ENCODE data around the gene RNF41. TPM values are rescaled to one million over a fixed set of nuclear protein-coding genes. Genes with fewer than 3 reads are reported as not detected.

RNF41 gene
- total RNA-seq, 4 donors from 2014 or later, result 50.0 to 81.6 (median 62.0) TPM

- H3K27ac ChIP-seq, result peak overlapping the region; percentile 86 to 93 (median 92)
- no peak for DNase-seq (ENCODE audit: low spot score in 2 of 2)
Observed at GRCh38 chr12:56257491-56258067, 35.9 kb upstream of the RNF41 start.

GRCh38 chr12:56257071-56257470 is 35.3 kb upstream of the RNF41 start:
- TF ChIP-seq EP300 (IDR thresholded peaks at IDR 0.05) (no peak), POLR2A (IDR thresholded peaks at IDR 0.05) (no peak), CTCF (IDR thresholded peaks at IDR 0.05) (no peak)
- Histone ChIP-seq H3K36me3 (peaks cover 3 to 45% (median 33%) of the 10 kb centered on the region in 3 donors), H3K9me3 (no peaks in the 10 kb centered on the region), H3K4me1 (peaks cover 0 to 30% (median 21%) of the 10 kb centered on the region in 4 donors), H3K27me3 (no peaks in the 10 kb centered on the region), H3K27ac (peak overlapping the region in 3 of 4 donors; percentile 91 to 93 (median 93)), H3K4me3 (peak overlapping the region; percentile 69 to 98 (median 83))
- 41 to 47% methylated on average over 8 of the region's 8 CpGs for WGBS, 2 donors
- DNase-seq (ENCODE audit: low spot score in 2 of 2), result no peak

More at GRCh38 chr12:56257491-56258067, 35.9 kb upstream of the RNF41 start:
- WGBS, 2 donors, result 0% methylated on average over 16 to 23 of the region's 27 CpGs
- Histone ChIP-seq H3K27me3 (no peaks in the 10 kb centered on the region), H3K4me1 (peaks cover 0 to 30% (median 21%) of the 10 kb centered on the region in 4 donors), H3K4me3 (peak overlapping the region; percentile 69 to 98 (median 83)), H3K9me3 (no peaks in the 10 kb centered on the region), H3K36me3 (peaks cover 3 to 40% (median 28%) of the 10 kb centered on the region in 3 donors)
- TF ChIP-seq EP300 (IDR thresholded peaks at IDR 0.05) (no peak), CTCF (IDR thresholded peaks at IDR 0.05) (no peak)

- TF ChIP-seq EP300 (IDR thresholded peaks at IDR 0.05) (no peak), POLR2A (IDR thresholded peaks at IDR 0.05) (no peak), CTCF (IDR thresholded peaks at IDR 0.05) (no peak)
- WGBS, 2 donors, result 25 to 29% methylated on average over 4 of the region's 4 CpGs
- H3K4me1 ChIP-seq, result peaks cover 0 to 30% (median 21%) of the 10 kb centered on the region in 4 donors
- peaks cover 3 to 51% (median 38%) of the 10 kb centered on the region in 3 donors for H3K36me3 ChIP-seq
- H3K27ac ChIP-seq, result peak overlapping the region in 3 of 4 donors; percentile 27 to 93 (median 93)
- peak overlapping the region in 1 of 4 donors; percentile 98 for H3K4me3 ChIP-seq
- no peaks in the 10 kb centered on the region for H3K27me3 ChIP-seq
- H3K9me3 ChIP-seq, result no peaks in the 10 kb centered on the region
- DNase-seq (ENCODE audit: low spot score in 2 of 2), result no peak
Observed at GRCh38 chr12:56256326-56256960, 34.7 kb upstream of the RNF41 start.

GRCh38 chr12:56255671-56256070 is 33.9 kb upstream of the RNF41 start:
- no peaks in the 10 kb centered on the region for H3K9me3 ChIP-seq
- H3K4me1 ChIP-seq, result peaks cover 0 to 30% (median 21%) of the 10 kb centered on the region in 4 donors
- TF ChIP-seq CTCF (IDR thresholded peaks at IDR 0.05), result no peak
- no peak for TF ChIP-seq POLR2A (IDR thresholded peaks at IDR 0.05)
- no peak for TF ChIP-seq EP300 (IDR thresholded peaks at IDR 0.05)
- 83 to 88% methylated on average over 7 of the region's 7 CpGs for WGBS, 2 donors
- H3K27me3 ChIP-seq, result no peaks in the 10 kb centered on the region
- DNase-seq (ENCODE audit: low spot score in 2 of 2), result no peak
- H3K36me3 ChIP-seq, result peaks cover 3 to 59% (median 43%) of the 10 kb centered on the region in 3 donors
- H3K27ac ChIP-seq, result no peak overlapping the region
- no peak overlapping the region for H3K4me3 ChIP-seq

- Histone ChIP-seq H3K27me3 (no peaks in the 10 kb centered on the region), H3K36me3 (peaks cover 3 to 85% (median 55%) of the 10 kb centered on the region in 3 donors), H3K4me1 (peaks cover 0 to 22% (median 14%) of the 10 kb centered on the region in 4 donors), H3K27ac (no peak overlapping the region), H3K9me3 (no peaks in the 10 kb centered on the region), H3K4me3 (no peak overlapping the region)
- 96 to 97% methylated on average over 11 of the region's 11 CpGs for WGBS, 2 donors
- no peak for DNase-seq (ENCODE audit: low spot score in 2 of 2)
- no peak for TF ChIP-seq POLR2A (IDR thresholded peaks at IDR 0.05)
- TF ChIP-seq CTCF (IDR thresholded peaks at IDR 0.05), result no peak
- TF ChIP-seq EP300 (IDR thresholded peaks at IDR 0.05), result no peak
Observed at GRCh38 chr12:56253091-56253490, 31.4 kb upstream of the RNF41 start.

All from tibial nerve (tissue), 4 donors.